Loucy (cell line): Measurements from ENCODE around the gene TMEM256.

Source experiments
- H2AFZ ChIP-seq: fragments of 200-600 bp; sonication (generic); 2 replicates; pipeline ENCODE4 v1.6.0; 2016; ENCODE audit warnings: antibody characterized with exemption, mild to moderate bottlenecking, low read length, moderate library complexity
- H3F3A ChIP-seq: fragments of 200-600 bp; 2 replicates; pipeline ENCODE4 v1.6.0; 2016; ENCODE audit warnings: antibody characterized with exemption, low read depth, mild to moderate bottlenecking
- H3K27me3 ChIP-seq: fragments of 200-600 bp; sonication (generic); 2 replicates; pipeline ENCODE4 v1.6.1; 2014; ENCODE audit warnings: low read length, mild to moderate bottlenecking; ENCODE audit not compliant: insufficient read depth, poor library complexity, severe bottlenecking
- H3K36me3 ChIP-seq: fragments of 200-600 bp; sonication (generic); 2 replicates; pipeline ENCODE4 v1.6.1; 2016; ENCODE audit warnings: low read length; ENCODE audit not compliant: insufficient read depth
- H3K4me1 ChIP-seq: fragments of 200-600 bp; sonication (generic); 2 replicates; pipeline ENCODE4 v1.5.1; 2014; ENCODE audit warnings: low read length, mild to moderate bottlenecking; ENCODE audit not compliant: insufficient read depth, poor library complexity, severe bottlenecking
- H3K4me2 ChIP-seq: fragments of 200-600 bp; sonication (generic); 2 replicates; pipeline ENCODE4 v1.6.0; 2014; ENCODE audit warnings: antibody characterized with exemption, low read length, low read depth, mild to moderate bottlenecking; ENCODE audit not compliant: poor library complexity, severe bottlenecking
- H3K4me3 ChIP-seq: fragments of 200-600 bp; sonication (generic); 2 replicates; pipeline ENCODE4 v1.5.1; 2014; ENCODE audit warnings: low read length, mild to moderate bottlenecking, mixed read lengths; ENCODE audit not compliant: poor library complexity, severe bottlenecking
- H3K79me2 ChIP-seq: fragments of 200-600 bp; sonication (generic); 2 replicates; pipeline ENCODE4 v1.6.1; 2014; ENCODE audit warnings: low read length; ENCODE audit not compliant: insufficient read depth
- H3K9ac ChIP-seq: fragments of 200-600 bp; sonication (generic); 2 replicates; pipeline ENCODE4 v1.6.0; 2014; ENCODE audit warnings: mild to moderate bottlenecking, low read depth, low read length, moderate library complexity; ENCODE audit not compliant: poor library complexity, severe bottlenecking
- H3K9me2 ChIP-seq: fragments of 200-600 bp; sonication (generic); replicated peaks from 2 replicates; pipeline ENCODE4 v1.6.1; 2016; ENCODE audit warnings: low read depth, low read length, mixed read lengths
- H3K9me3 ChIP-seq: fragments of 200-600 bp; sonication (generic); 2 replicates; pipeline ENCODE4 v1.6.1; 2014; ENCODE audit warnings: mild to moderate bottlenecking, antibody characterized with exemption, low read length, low read depth; ENCODE audit not compliant: insufficient read depth
- H4K20me1 ChIP-seq: fragments of 200-600 bp; sonication (generic); 2 replicates; pipeline ENCODE4 v1.6.0; 2014; ENCODE audit warnings: antibody characterized with exemption, low read length, mild to moderate bottlenecking; ENCODE audit not compliant: insufficient read depth, poor library complexity, severe bottlenecking
- CTCF ChIP-seq: fragments of 200-600 bp; sonication (generic); conservative IDR thresholded peaks from 2 replicates; pipeline ENCODE4 v1.5.1; 2014; ENCODE audit warnings: mild to moderate bottlenecking, antibody characterized with exemption, low read length
- EZH2phosphoT487 ChIP-seq: fragments of 200-600 bp; IDR thresholded peaks from 2 replicates; pipeline ENCODE4 v1.6.1; 2018; ENCODE audit warnings: antibody characterized with exemption, mild to moderate bottlenecking, moderate library complexity, borderline replicate concordance

TMEM256 gene

GRCh38 chr17:7356756-7357155 is 47.1 kb downstream of the TMEM256 start:
- Histone ChIP-seq H3K36me3 (peaks cover 3% of the 10 kb centered on the region; the same call in 1 of the 2 replicates), H3K4me3 (no peak overlapping the region), H3K9me3 (no peaks in the 10 kb centered on the region), H3F3A (no peaks in the 10 kb centered on the region), H3K79me2 (no peaks in the 10 kb centered on the region), H3K4me1 (no peaks in the 10 kb centered on the region), H4K20me1 (no peaks in the 10 kb centered on the region), H3K27me3 (no peaks in the 10 kb centered on the region), H3K9me2 (no peaks in the 10 kb centered on the region), H3K9ac (no peak overlapping the region), H3K4me2 (no peak overlapping the region), H2AFZ (0 out of 2 replicates have a peak overlapping the region, but pooled peaks have one; percentile 35)
- TF ChIP-seq EZH2phosphoT487 (no peak), CTCF (no peak)

DNA sequence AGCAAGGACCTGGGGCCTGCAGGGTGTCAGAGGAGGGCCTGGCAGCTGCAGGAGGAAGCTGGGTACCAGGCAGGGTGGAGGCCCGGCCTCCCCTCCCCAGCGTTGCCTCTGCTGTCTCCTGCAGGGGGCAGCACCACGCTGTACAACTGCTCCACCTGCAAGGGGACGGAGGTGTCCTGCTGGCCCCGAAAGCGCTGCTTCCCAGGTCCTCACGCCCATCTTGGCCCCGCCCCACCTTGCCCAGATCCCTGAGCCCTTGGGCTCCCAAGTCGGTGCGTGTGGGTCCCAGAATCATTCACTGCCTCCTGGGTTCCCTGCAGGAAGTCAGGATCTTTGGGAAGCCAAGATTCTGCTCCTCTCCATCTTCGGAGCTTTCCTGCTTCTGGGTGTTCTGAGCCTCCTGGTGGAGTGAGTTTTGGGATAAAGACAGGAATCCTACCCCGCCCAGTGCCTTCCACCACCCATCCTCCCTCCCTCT is 47.8 kb downstream of the TMEM256 start:
- no peak overlapping the region for H3K4me3 ChIP-seq
- no peaks in the 10 kb centered on the region for H3K27me3 ChIP-seq
- no peaks in the 10 kb centered on the region for H3K79me2 ChIP-seq
- H3K9ac ChIP-seq, result no peak overlapping the region
- no peak overlapping the region for H3K4me2 ChIP-seq
- no peaks in the 10 kb centered on the region for H3K9me3 ChIP-seq
- no peaks in the 10 kb centered on the region for H3K9me2 ChIP-seq
- H3K36me3 ChIP-seq, result peaks cover 3% of the 10 kb centered on the region; the same call in 1 of the 2 replicates
- no peaks in the 10 kb centered on the region for H3K4me1 ChIP-seq
- no peaks in the 10 kb centered on the region for H4K20me1 ChIP-seq
- H3F3A ChIP-seq, result no peaks in the 10 kb centered on the region
- H2AFZ ChIP-seq, result peak overlapping the region; percentile 70
- peak; percentile 81 for TF ChIP-seq CTCF
- TF ChIP-seq EZH2phosphoT487, result no peak

- Histone ChIP-seq H3K9me3 (no peaks in the 10 kb centered on the region), H3K79me2 (no peaks in the 10 kb centered on the region), H3K4me3 (no peak overlapping the region), H3K27me3 (no peaks in the 10 kb centered on the region), H3K9me2 (no peaks in the 10 kb centered on the region), H4K20me1 (no peaks in the 10 kb centered on the region), H3K9ac (no peak overlapping the region), H3F3A (no peaks in the 10 kb centered on the region), H3K4me1 (no peaks in the 10 kb centered on the region), H3K4me2 (no peak overlapping the region), H3K36me3 (peaks cover 3% of the 10 kb centered on the region; the same call in 1 of the 2 replicates), H2AFZ (no peak overlapping the region)
- TF ChIP-seq CTCF (no peak), EZH2phosphoT487 (no peak)
Measured at GRCh38 chr17:7355573-7355972, 48.3 kb downstream of the TMEM256 start.
